GM12892 (cell line): Measurements from ENCODE around the gene ZIM2.

ENCODE experiments used
- POLR2A ChIP-seq: IDR thresholded peaks from 2 replicates; pipeline ENCODE4 v1.6.1; 2011; ENCODE audit warnings: low read depth, low read length, control low read depth
- TAF1 ChIP-seq: IDR thresholded peaks from 2 replicates; pipeline ENCODE4 v1.6.1; 2011; ENCODE audit warnings: low read depth, mild to moderate bottlenecking, control low read depth, low read length, borderline replicate concordance

DNA sequence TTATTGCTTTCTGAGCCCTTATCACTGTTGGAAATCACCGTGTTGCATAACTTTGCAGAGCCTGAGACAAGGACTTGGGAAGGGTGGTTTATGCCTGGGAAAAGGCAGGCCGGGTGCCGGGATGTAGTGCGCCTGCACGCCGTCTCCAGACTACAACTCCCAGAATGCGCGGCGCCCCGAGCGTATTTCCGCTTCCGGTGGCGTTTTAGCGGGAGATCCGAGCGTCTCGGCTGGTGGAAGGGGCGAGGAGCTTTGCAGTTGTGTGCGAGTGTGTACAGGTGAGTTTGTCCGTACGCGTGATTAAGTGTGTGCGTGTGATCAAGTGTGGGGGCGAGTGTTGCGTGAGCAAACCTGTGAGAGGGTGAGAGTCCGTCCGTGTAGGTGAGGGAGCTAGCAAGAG is 75.4 kb downstream of the ZIM2 start:
- TF ChIP-seq TAF1 (no peak), POLR2A (no peak)
